HG02623 (cell line): Measurements from ENCODE around the gene KCTD5.
"Not testable (repeated sequence)": the region's sequence is repeated elsewhere in the genome, so short reads cannot be mapped to it uniquely, and the experiment has no call there.

Experiments
- ATAC-seq: cut with Tn5 transposase; IDR thresholded peaks from one replicate; pipeline ENCODE4 v1.9.1; 2021; ENCODE audit warnings: moderate library complexity; ENCODE audit not compliant: unreplicated experiment

KCTD5 gene

GRCh38 chr16:2721634-2722173, 39.4 kb downstream of the KCTD5 start:
- not testable (repeated sequence) for ATAC-seq

- ATAC-seq = no peak
These were observed 41.9 kb downstream of the KCTD5 start for GRCh38 chr16:2724088-2724676.

- no peak for ATAC-seq
These were observed 42.6 kb downstream of the KCTD5 start for GRCh38 chr16:2724816-2725348.

- ATAC-seq = no peak
These were observed 44.6 kb downstream of the KCTD5 start for GRCh38 chr16:2726923-2727322.

GRCh38 chr16:2728034-2728433, 45.7 kb downstream of the KCTD5 start:
- no peak for ATAC-seq

- ATAC-seq = no peak
These were observed 52.7 kb downstream of the KCTD5 start for GRCh38 chr16:2734844-2735515.

GRCh38 chr16:2736476-2737237, 54.3 kb downstream of the KCTD5 start:
- no peak for ATAC-seq

GRCh38 chr16:2737238-2737605, 54.9 kb downstream of the KCTD5 start:
- no peak for ATAC-seq

GRCh38 chr16:2737895-2738418, 55.6 kb downstream of the KCTD5 start:
- ATAC-seq = no peak

- no peak for ATAC-seq
These were observed 56.3 kb downstream of the KCTD5 start for GRCh38 chr16:2738615-2739014.

- ATAC-seq = no peak
These were observed 57.5 kb downstream of the KCTD5 start for GRCh38 chr16:2739625-2740430.

GRCh38 chr16:2740476-2740875, 58.2 kb downstream of the KCTD5 start:
- no peak for ATAC-seq

GRCh38 chr16:2741168-2741567, 58.8 kb downstream of the KCTD5 start:
- ATAC-seq = no peak

- no peak for ATAC-seq
These were observed 60.1 kb downstream of the KCTD5 start for GRCh38 chr16:2742323-2743006.

GRCh38 chr16:2743007-2743810, 60.9 kb downstream of the KCTD5 start:
- no peak for ATAC-seq

GRCh38 chr16:2744711-2745110, 62.4 kb downstream of the KCTD5 start:
- no peak for ATAC-seq

- ATAC-seq = no peak
These were observed 63.0 kb downstream of the KCTD5 start for GRCh38 chr16:2745116-2745890.

- no peak for ATAC-seq
These were observed 63.6 kb downstream of the KCTD5 start for GRCh38 chr16:2745961-2746360.
